Dermis lymphatic vessel endothelial cell (primary cell): ENCODE measurements around the gene NFATC4. TPM values are rescaled to one million over a fixed set of nuclear protein-coding genes. Genes with fewer than 3 reads are reported as not detected.

Experiments
- total RNA-seq: library from RNA; depleted of rRNA; stranded (reverse); fragments of >200 nt; gene quantifications from 2 replicates; pipeline ENCODE4 v1.2.1, GENCODE V29; 2014

The NFATC4 gene
- total RNA-seq: 0.34 and 0.65 TPM in 2 replicates

GRCh38 chr14:24367514-24368211 lies at the start of gene NFATC4:
NFATC4 (plus strand) TSS chr14:24368184; CDS start chr14:24368341, 157 bp downstream.

GRCh38 chr14:24334431-24335291 lies 33.3 kb upstream of the NFATC4 start, which contains the start of gene ADCY4:
ADCY4 (minus strand) TSS chr14:24335071; CDS start chr14:24334652, 419 bp downstream.

GRCh38 chr14:24339284-24340151 lies 28.5 kb upstream of the NFATC4 start, which contains the start of gene RIPK3:
RIPK3 (minus strand) TSS chr14:24339991; CDS start chr14:24339826, 165 bp downstream.

DNA sequence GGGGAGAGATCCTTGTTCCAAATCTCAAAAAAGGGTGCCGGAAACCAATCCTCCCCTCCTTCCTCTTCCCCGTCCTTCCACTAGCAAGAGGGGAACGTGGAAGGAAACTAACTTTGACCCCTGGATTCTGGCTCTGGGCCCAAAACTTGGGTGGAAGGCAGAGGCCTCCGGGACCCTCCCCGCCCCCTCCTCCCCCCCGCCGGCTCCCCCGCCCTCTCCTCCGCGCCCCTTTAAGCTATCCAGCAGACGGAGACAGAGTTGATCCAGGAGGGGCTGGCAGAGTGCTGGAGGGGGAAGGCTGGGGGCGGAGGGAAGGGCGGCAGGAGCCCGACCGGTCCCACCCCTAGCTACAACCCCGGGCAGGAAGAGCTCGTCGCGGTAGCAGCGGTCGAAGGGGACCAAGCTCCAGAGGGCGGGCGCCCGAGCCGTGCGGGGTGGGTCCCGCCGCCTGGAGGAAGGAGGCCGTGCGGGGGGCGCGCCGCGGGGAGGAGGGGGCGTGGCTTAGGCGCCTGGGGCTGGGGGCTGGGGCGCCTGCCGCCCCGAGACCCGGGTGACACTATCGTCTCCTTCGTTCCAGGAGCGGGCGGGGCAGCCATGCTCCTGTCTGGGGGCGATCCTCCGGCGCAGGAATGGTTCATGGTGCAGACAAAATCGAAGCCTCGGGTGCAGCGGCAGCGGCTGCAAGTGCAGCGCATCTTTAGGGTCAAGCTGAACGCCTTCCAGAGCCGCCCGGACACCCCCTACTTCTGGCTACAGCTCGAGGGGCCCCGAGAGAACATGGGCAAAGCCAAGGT lies 30.9 kb downstream of the NFATC4 start, which contains the start of gene NYNRIN:
Gene NYNRIN, plus strand, starts transcription at position 351 of the 794 bp plus-strand sequence. Its CDS starts 244 bp downstream, at position 595.

Other genes starting within 250 kb of the NFATC4 start
- gene FITM1, start 237.5 kb upstream of the NFATC4 start, total RNA-seq: 0.34 and 0.76 TPM in 2 replicates
- 142 and 144 TPM in 2 replicates for gene PSME1, start 232.0 kb upstream of the NFATC4 start, total RNA-seq
- gene EMC9, start 226.6 kb upstream of the NFATC4 start, total RNA-seq: 15.4 and 15.8 TPM in 2 replicates
- 109 and 142 TPM in 2 replicates for gene PSME2, start 221.6 kb upstream of the NFATC4 start, total RNA-seq
- gene RNF31, start 220.7 kb upstream of the NFATC4 start, total RNA-seq: 22.1 and 24.0 TPM in 2 replicates
- 43.9 and 55.4 TPM in 2 replicates for gene IRF9, start 206.9 kb upstream of the NFATC4 start, total RNA-seq
- 0.87 and 1.3 TPM in 2 replicates for gene REC8, start 196.1 kb upstream of the NFATC4 start, total RNA-seq
- gene IPO4, start 179.4 kb upstream of the NFATC4 start, total RNA-seq: 19.3 and 31.5 TPM in 2 replicates
- gene TM9SF1, start 172.7 kb upstream of the NFATC4 start, total RNA-seq: 39.6 and 58.0 TPM in 2 replicates
- gene TSSK4, start 162.5 kb upstream of the NFATC4 start, total RNA-seq: not detected in 2 replicates
- 23.7 and 27.1 TPM in 2 replicates for gene CHMP4A, start 154.7 kb upstream of the NFATC4 start, total RNA-seq
- gene MDP1, start 152.1 kb upstream of the NFATC4 start, total RNA-seq: 11.3 and 13.1 TPM in 2 replicates
- 186 and 243 TPM in 2 replicates for gene NEDD8, start 135.8 kb upstream of the NFATC4 start, total RNA-seq
- 80.6 and 106 TPM in 2 replicates for gene GMPR2, start 135.3 kb upstream of the NFATC4 start, total RNA-seq
- gene TINF2, start 125.6 kb upstream of the NFATC4 start, total RNA-seq: 45.1 and 70.4 TPM in 2 replicates
- 0.09 and 0.22 TPM in 2 replicates for gene TGM1, start 105.0 kb upstream of the NFATC4 start, total RNA-seq
- gene RABGGTA, start 96.6 kb upstream of the NFATC4 start, total RNA-seq: 10.7 and 12.2 TPM in 2 replicates
- gene DHRS1, start 68.4 kb upstream of the NFATC4 start, total RNA-seq: 5.8 and 16.0 TPM in 2 replicates
- 20.8 and 21.0 TPM in 2 replicates for gene NOP9, start 68.3 kb upstream of the NFATC4 start, total RNA-seq
- gene CIDEB, start 60.2 kb upstream of the NFATC4 start, total RNA-seq: 1.2 TPM in 2 replicates
- gene LTB4R2, start 58.0 kb upstream of the NFATC4 start, total RNA-seq: 2.3 and 3.1 TPM in 2 replicates
- 1.6 and 1.7 TPM in 2 replicates for gene LTB4R, start 56.7 kb upstream of the NFATC4 start, total RNA-seq
- gene ADCY4, start 33.1 kb upstream of the NFATC4 start, total RNA-seq: 51.0 and 57.6 TPM in 2 replicates
- 2.1 and 2.2 TPM in 2 replicates for gene RIPK3, start 28.2 kb upstream of the NFATC4 start, total RNA-seq
- gene NYNRIN, start 30.8 kb downstream of the NFATC4 start, total RNA-seq: 3.1 and 3.9 TPM in 2 replicates
- gene CBLN3, start 61.5 kb downstream of the NFATC4 start, total RNA-seq: 0.26 and 0.33 TPM in 2 replicates
- gene KHNYN, start 61.8 kb downstream of the NFATC4 start, total RNA-seq: 43.3 and 49.2 TPM in 2 replicates
- 7.4 TPM in 2 replicates for gene SDR39U1, start 74.6 kb downstream of the NFATC4 start, total RNA-seq
- gene CMA1, start 140.1 kb downstream of the NFATC4 start, total RNA-seq: not detected in 2 replicates
- not detected in 2 replicates for gene CTSG, start 208.1 kb downstream of the NFATC4 start, total RNA-seq
- gene GZMH, start 241.5 kb downstream of the NFATC4 start, total RNA-seq: not detected in 2 replicates